Activated CD4-positive, alpha-beta T cell treated with anti-CD3 and anti-CD28 coated beads, Interleukin-2, amount 50 U/mL, for 16 hours (primary cell): ENCODE measurements around the gene SUCLG2.
A peak's percentile ranks its signal among the peaks of the same experiment; 100 is the strongest.

ENCODE experiments used
- DNase-seq: peaks from one replicate; pipeline ENCODE4 v3.0.0-alpha.2; 2020

Gene SUCLG2

DNA sequence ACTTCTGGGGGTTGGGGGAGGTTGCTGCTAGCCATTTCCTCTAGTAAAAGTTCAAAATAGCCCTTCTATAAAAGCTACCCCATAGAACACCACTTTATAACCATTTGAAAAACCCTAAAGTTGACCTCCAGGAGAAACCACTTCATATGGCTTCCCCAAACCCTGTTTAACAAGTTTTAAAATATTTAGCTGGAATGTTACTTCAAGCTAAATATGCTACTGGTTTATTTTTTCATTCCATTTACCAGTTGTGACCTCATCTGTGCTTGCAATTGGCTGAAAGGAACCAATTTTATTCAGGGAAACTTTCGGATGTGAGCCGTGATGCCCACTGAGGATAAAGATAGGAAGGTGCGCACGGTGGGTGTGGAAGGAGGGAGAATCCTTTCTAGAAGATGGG is 221.3 kb downstream of the SUCLG2 start:
- no peak for DNase-seq

DNA sequence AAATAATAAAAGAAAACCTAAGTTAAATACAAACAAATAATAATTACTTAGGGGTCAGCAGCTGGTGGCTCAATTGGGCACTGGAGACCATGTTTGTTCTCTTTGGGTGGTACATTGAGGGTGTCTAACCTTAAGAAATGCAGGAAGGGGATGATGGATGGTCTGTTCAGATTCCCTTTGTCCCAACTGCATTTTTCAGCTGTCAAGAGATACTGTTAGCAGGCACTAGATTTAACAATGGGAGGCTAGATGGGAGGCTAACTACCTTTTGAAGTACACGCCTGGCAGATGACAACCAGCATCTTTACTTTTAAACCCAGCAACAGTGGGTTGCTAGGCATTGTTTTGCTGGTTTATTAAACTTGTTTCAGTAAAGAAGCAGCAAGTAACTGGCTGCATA is 222.5 kb downstream of the SUCLG2 start:
- no peak for DNase-seq

DNA sequence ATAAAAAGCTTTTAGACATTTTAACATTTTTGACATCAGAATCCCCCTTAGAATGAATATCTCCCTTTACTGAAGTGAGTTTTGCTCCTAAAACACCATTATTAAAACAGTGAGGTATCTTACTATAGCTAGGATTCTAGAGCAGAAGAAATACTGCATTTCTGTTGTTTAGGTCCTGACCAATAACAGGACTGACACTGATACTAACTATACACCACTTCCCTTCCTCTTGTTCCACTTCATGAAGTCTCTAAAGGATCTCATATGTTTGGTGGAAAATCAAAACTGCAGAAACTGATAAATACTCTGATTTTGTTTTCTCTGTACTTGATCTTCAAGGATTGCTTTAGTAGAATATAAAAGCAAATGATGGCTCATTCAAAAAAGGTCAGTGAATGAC is 230.7 kb downstream of the SUCLG2 start:
- DNase-seq = no peak

DNA sequence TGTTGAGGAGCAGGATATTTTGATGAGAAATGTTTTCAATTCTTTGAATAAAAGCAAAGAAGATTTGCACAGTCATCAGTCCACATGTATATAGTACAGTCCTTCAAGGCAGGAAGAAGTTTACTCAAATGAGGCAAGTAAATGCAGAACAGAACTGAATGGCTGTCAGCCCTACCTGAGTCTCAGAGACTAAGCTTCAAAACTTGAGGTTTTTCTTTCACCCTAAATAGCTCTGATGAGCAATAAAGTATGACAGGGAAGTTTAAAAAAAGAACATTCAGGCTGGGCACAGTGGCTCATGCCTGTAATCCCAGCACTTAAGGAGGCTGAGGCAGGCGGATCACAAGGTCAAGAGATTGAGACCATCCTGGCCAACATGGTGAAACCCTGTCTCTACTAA is 232.5 kb downstream of the SUCLG2 start:
- DNase-seq = no peak

DNA sequence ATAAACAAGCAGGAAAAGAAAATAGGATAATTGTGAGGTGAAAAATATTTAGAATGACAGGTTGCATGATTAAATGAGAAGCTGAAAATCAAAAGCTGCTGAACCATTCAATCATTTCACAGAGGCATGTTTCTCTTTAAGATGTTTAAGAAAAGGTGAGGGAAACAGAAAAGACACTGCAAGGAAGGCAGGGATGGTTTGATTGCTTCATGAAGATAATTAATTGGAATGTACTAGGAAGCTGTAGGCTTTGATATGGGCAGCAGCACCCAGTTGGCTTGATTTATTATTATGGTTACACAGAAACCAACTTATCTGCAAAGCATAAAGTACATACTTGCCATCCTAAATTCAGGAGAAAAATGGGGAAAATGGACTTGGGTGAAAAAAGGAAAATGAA is 234.6 kb downstream of the SUCLG2 start:
- DNase-seq = no peak

DNA sequence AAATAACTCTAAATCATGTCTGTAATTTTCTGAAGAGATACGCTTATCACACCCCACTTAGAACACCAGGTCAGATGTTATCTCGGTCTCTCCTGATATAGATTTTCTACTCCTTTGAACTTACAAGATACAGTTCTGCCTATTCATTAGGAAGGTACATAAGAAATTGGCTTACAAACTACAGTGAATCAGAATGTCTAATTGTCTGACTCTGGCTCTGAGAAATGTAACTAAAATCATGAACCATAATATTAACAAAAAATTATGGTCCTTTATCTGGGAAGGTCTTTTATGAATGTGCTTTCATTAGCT is 235.2 kb downstream of the SUCLG2 start:
- DNase-seq = no peak

DNA sequence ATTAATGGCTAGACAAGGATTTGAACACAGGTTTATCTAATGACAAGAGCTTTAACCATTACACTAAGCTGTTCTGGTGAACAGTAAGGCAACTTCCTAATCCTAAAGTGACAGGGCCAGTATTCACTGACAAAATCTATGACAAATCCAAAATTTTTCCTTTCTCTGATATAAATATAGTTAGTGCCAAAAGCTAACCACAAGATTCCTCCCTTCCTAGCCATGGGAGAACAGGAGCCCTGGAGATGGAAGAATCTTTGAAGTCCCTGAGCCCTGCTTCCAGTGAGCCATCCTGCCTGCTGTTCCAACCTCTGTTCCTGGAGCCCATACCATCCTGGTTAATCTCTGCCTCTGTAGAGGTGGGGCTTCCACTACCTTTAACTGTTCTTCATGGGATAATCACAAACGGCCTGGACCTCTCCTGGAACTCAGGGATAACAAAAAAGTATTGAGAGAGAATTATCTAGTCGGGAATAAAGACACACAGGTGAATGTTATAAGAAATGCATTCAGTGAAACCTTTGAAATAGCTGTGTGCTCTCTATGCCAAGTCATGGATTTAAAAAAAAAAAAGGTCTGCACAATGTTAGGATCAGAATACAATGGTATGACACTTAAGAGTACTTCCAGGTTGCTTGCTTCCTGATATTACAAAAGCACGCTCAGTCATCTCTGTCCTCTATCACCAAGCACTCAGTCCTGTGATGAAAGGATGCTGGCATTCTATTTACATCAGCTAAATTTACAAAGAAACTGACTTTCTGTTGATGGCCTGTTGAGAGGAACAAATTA is 235.8 kb downstream of the SUCLG2 start:
- DNase-seq = no peak

DNA sequence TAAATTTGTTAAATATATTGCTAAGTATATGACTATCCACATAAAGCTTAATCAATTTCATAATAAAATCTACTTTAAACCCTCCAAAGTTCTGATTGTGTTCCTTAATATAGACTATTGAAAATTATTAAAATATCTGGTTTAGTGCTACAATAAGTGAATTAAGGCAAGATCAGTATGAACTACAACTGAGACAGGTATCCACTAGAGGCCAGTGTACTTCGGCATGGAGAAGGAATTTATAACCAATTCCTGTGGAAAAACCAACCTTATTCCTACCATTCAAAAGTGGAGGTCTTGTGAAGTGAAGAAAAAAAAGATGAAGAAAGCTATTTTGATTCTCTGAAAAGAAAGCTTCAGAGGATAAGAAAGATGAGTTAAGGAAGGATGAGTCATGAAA is 237.7 kb downstream of the SUCLG2 start:
- DNase-seq = no peak

DNA sequence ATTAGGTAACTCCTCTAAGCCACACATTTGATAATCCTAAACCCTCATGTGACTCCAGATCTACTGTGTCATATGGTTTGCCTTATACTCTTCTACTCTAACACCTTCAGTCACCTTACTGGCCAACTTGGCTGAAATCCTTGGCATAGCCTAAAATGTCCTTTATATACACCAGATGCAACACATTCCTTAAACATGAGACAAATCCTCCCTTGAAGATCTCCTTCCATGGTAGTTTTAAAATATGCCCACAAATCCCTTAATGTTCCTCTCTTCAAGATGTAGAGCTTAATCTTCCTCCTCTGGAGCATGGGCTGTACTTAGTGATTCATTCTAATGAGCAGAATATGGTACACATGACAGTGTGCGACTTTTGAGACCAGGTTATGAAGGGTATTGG is 238.9 kb downstream of the SUCLG2 start:
- DNase-seq = no peak

DNA sequence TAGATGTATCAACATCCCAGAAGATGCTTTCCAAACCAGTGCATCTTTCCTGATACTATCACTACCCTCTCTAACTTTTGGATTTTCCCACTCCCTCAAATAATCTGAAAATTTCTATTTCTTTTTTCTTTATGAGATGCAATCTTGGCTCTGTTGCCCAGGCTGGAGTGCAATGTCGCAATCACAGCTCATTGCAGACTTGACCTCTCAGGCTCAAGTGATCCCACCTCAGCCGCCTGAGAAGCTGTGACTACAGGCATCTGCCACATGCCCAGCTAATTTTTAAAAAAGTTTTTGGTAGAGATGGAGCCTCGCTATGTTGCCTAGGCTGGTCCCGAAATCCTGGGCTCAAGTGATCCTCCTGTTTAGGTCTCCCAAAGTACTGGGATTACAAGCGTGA is 239.7 kb downstream of the SUCLG2 start:
- no peak for DNase-seq

DNA sequence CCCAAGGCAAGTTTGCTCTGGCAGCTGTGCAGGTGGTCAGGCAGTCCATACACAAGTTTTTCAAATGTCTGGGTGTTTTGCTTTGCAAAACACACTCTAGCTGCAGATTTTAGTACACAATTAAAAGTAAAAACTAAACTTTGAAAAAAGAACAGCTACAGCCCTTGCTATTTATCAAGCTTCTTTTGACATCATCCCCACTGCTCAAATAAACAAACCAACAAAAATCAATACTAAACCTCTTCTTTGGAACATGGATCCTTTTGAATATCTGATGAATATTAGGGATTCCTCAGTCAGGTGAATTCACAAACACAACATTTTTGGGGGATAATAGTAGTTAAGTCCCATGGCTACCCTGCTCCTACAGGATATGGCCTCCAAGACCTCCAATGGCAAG is 249.2 kb downstream of the SUCLG2 start:
- DNase-seq = no peak

DNA sequence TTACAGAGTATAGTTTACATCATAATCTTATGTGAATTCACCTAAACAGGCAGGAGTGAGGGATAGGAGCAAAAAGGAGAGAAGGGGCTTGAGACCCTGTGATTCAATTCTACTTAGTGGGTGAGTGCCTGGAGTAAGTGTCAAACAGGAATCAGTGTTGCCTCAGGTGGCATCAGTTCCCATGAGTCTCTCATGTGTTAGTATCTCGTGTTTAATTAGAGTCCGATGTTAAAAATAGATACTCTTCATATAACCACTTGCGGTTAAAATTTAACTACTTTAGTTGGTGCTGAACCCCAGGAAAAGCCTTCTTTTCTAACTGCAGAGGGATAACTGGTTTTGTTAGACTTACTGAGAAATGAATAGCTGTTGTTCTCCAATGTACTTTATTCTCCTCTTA is 251.5 kb downstream of the SUCLG2 start:
- DNase-seq = no peak

DNA sequence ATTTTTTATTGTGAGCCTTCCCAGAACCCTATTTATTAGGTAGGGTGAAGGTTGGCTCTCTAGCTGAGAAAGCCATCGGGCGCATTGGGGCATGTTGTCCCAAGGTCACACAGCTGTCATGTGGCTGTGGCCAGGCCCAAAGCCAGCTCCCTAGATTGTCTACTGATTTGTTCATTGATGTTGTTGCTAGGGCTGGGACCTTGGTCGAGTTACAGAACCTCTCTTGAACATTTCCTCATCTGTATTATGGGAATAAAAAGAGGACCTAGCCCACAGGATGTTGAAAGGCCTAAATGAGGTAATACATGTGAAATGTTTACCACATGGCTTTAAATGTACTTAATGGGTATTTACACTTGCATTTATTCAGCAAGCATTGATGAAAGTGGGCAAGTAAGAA is 252.5 kb downstream of the SUCLG2 start:
- no peak for DNase-seq

DNA sequence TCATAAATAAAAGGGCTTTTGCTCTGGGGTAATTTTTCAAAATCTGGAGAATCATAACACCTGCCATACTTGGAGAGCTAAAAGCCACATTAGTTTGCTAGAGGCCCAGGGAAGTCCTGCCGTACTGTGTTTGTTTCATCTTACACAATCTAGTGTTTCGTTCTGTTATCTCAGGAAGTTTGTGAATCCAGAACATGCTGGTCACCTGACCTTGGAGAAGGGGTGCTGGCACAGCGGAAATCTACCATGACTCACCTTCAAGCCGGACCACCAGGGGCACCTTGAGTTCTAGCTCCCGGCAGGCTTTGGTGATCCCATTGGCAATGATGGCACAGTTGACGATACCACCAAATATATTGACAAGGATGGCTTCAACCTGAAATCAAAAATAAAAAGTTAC is 253.9 kb downstream of the SUCLG2 start:
- DNase-seq = no peak

DNA sequence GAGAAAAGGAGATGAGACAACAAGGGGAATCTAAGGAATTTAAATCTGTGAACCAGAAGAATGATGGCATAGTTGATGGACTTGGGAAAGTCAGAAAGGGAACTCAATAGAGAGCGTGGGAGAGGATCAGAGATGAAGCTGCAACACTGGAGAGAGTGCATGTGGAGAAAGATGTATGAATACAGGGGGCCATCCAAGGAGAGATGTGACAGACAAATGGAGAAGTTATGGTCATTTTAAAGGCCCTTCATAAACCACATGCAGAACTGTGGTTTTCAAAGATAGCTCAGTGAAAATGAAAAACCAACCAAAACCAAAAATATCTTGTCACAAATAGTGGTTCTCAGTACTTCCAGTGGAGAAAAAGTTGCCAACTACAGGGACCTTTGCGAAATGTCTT is 265.2 kb downstream of the SUCLG2 start:
- DNase-seq = no peak

DNA sequence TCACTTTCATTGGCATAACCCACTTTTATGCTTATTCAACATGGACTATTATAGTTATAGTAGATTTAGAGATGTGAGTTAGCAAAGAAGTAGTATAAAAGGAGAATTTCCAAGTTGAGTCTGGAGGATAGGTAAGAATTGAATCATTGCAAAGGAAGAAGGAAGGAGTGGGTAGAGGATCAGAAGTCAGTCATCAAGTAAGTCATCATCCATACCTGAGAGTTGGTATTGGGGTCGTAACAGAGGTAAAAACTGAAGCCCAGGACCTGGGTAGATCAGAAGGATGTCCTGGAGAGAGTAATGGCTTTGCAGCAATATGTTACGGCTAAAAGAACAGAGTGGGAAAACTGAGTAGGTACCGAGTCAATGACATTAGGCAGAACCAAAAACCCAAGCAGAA is 265.7 kb downstream of the SUCLG2 start:
- no peak for DNase-seq

DNA sequence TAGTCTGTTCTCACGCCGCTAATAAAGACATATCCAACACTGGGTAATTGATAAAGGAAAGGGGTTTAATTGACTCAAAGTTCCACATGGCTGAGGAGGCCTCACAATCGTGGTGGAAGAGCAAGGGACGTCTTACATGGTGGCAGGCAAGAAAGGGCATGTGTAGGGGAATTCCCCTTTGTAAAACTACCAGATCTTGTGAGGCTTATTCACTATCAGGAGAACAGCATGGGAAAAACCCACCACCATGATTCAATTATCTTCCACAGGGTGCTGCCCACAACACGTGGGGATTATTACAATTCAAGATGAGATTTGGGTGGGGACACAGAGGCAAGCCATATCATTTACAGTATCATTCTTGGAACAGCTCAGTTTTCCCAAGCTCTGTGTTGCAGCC is 268.0 kb downstream of the SUCLG2 start:
- no peak for DNase-seq

DNA sequence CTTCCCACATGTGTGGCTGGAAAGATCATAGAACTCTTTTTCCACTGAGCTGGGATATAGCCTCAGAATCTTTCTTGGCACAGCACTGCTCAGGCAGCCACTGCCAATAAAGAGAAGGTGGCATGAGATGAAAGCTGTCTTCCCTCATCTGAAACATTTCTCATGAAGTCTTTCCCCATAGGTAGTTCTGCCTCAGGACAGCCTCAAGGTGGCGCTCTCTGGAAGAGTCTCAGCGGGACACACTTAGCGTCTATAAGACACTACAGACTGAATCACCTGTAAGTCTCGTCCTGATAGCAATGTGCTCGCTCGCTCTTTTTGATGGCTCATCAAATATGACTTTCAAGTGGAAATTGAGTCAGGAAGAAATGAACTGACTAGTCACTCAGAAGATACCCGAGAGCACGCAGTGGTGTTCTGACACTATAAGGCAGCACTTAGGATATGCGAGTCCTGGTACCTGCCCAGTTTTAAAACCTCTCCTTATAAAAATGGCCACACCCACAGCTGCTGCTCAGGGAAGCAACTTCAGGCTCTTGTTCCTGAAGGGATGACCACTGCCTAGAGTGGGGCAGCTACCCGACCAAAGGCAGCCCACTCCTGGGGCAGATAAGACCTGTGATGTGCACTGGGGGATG is 269.5 kb downstream of the SUCLG2 start:
- DNase-seq = peak; percentile 26

DNA sequence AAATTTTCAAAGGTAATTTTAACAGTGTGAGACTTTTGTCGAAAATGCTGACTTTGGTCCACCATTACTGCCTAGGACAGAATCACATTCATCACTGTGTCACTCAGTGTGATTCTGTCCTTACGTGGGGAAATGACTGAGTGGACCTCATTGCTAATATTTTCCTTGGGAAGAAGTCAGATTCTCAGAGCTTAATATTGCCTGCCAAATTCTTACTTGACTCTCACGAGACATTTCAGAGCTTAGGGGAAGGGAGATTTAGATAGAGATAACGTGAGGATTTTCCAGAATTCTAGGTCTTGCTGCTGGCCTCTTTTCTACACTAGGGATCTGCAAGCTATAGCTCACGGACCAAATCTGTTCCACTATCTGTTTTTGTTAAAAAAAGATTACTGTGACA is 270.4 kb downstream of the SUCLG2 start:
- DNase-seq = no peak

DNA sequence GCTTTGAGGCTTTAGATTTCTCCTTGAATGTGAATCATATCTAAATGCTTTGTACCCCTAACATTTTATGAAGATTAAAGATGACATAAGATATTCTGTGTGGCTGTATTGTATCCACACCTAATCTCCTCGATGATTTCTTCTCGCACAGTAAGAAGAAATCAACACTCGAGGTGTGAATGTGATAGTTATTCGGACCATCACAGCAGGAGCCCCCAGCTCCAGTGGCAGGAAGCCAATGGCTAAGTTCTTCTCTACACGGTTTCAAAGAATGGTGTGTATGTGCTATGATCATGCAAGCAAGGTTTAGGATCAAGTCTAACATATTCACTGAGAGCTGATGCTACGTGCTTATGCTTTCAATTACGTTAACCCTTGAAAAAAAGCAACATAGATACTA is 271.0 kb downstream of the SUCLG2 start:
- no peak for DNase-seq

DNA sequence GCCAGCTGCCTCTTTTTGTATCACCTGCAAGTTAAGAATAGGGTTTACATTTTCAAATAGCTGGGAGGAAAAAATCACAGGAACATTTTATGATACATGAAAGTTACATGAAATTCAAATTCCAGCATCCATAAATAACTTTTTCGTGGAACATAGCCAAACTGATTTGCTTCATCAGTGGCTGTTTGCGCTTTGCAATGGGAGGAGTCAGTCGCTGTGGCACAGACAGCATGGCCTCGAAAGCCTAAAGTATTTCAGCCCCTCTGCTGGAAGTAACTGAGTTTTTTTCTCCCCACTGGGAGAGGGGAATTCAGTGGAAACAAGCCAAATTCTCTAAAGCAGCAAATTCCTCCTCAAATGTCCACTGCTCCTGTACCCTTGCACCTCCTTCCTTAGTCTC is 271.9 kb downstream of the SUCLG2 start:
- DNase-seq = no peak

DNA sequence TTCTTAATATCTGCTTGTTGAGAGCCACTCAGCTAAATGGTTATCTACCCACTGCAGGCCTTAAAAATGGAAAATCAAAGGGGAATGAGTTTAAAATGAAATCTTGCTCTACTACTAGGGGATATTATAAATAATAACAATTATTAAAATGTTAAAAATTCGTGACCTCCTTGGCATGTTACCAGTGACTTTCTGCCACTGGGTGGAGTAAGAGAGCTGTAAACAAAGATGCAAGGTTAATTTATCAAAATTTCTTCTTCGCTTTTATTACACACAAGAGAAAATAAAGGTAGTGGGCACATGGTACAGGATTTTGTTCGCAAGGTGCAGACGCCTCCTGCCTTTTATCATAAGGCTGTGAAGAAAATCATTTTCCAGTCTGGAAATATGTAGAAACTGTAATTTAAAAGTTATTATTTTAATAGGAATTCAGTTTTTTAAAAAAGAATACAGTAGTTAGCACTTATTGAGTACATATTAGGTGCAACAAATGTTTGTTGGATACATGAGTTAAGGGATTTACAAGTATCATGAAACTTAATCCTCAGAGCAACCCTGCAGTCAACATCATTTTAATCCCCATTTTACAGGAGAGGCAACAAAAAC is 272.6 kb downstream of the SUCLG2 start:
- DNase-seq = peak; percentile 14

DNA sequence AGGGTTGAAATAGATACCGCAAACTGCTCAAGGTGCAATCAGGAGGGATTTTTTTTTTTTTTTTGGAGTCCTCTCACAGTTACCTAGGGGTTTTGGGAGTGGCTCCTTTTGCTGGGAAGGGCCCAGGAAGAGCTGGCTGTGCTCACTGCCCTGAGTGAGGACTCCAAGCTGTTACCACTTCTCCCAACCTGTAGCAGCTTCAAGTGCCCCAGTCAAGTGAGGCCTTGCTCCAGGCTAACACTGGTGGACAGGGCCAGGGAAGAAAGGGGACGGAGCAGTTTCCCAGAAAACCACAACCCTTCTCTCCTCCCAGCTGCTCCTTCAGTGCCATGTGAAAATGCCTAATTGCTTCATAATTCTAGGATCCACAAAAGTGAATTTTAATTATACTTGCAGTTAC is 274.3 kb downstream of the SUCLG2 start:
- DNase-seq = no peak

DNA sequence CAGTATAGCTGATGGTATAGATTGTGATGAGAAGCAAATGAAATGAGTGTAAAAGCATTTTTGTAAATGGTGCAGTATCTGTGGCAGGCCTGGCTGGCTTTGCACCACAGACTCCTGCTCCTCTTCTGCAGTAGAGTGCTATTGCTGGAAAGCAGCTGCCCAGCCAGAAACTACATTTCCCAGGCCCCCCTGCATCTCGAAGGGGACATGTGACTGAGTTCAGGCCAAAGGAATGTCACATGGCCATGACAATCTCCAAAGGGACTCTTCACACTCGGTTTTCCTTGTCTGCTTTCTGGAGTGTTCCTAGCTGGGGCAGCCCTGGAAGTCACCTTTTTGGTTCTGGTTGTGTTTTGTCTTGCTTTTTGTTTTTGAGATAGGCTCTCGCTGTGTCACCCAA is 277.1 kb downstream of the SUCLG2 start:
- no peak for DNase-seq

DNA sequence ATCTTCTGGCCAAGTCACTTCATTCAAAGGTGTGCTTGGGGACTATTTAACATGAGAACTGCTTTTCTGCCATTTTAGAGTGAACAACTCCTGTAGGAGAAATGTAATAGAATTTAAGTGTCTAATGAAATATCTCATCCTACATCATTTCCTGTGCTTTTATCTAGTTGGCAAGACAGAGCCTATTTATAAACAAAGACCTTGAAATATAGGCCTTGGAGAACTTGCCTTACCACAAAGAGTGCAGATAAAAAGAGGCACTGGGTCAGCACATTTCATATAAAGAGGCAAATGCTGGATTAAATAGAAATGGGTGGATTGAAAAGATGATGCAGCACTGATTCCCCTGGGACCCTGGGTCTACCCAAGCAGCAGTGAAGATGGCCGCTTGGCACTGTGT is 278.0 kb downstream of the SUCLG2 start:
- no peak for DNase-seq
